DOHH2 (cell line): ENCODE data around the gene SOX8.

Source experiments
- H3F3A ChIP-seq: fragments of 200-600 bp; sonication (generic), shearing (Covaris generic); 2 replicates; pipeline ENCODE4 v1.6.0; 2016; ENCODE audit warnings: antibody characterized with exemption, mild to moderate bottlenecking; ENCODE audit not compliant: control insufficient read depth, insufficient read depth
- H3K27ac ChIP-seq: fragments of 200-600 bp; sonication (generic); 2 replicates; pipeline ENCODE4 v1.5.1; 2014; ENCODE audit warnings: low read depth, mild to moderate bottlenecking, low read length, moderate library complexity
- H3K27me3 ChIP-seq: fragments of 200-600 bp; sonication (generic); 2 replicates; pipeline ENCODE4 v1.6.1; 2014; ENCODE audit warnings: mild to moderate bottlenecking, low read length, mixed read lengths; ENCODE audit not compliant: control insufficient read depth
- H3K36me3 ChIP-seq: fragments of 200-600 bp; sonication (generic); 2 replicates; pipeline ENCODE4 v1.6.1; 2014; ENCODE audit warnings: mild to moderate bottlenecking, low read length, moderate library complexity, mixed read lengths; ENCODE audit not compliant: control insufficient read depth
- H3K4me1 ChIP-seq: fragments of 200-600 bp; sonication (generic); 2 replicates; pipeline ENCODE4 v1.6.1; 2014; ENCODE audit warnings: mild to moderate bottlenecking, low read length, mixed read lengths; ENCODE audit not compliant: control insufficient read depth
- H3K4me2 ChIP-seq: fragments of 200-600 bp; sonication (generic); 2 replicates; pipeline ENCODE4 v1.6.0; 2014; ENCODE audit warnings: mild to moderate bottlenecking, low read length, moderate library complexity
- H3K4me3 ChIP-seq: fragments of 200-600 bp; sonication (generic); 2 replicates; pipeline ENCODE4 v1.5.1; 2014; ENCODE audit warnings: mild to moderate bottlenecking, low read length, mixed read lengths
- H3K79me2 ChIP-seq: fragments of 200-600 bp; sonication (generic); 2 replicates; pipeline ENCODE4 v1.6.1; 2014; ENCODE audit warnings: mild to moderate bottlenecking, low read length, mixed read lengths; ENCODE audit not compliant: control insufficient read depth
- H3K9me2 ChIP-seq: fragments of 200-600 bp; sonication (generic); replicated peaks from 2 replicates; pipeline ENCODE4 v1.6.1; 2014; ENCODE audit warnings: mild to moderate bottlenecking, low read length, mixed read lengths; ENCODE audit not compliant: control insufficient read depth
- H3K9me3 ChIP-seq: fragments of 200-600 bp; sonication (generic); 2 replicates; pipeline ENCODE4 v1.6.1; 2014; ENCODE audit warnings: antibody characterized with exemption, low read length, mixed read lengths; ENCODE audit not compliant: control insufficient read depth, insufficient read depth
- H4K20me1 ChIP-seq: fragments of 200-600 bp; sonication (generic); 2 replicates; pipeline ENCODE4 v1.6.0; 2014; ENCODE audit warnings: low read depth, mild to moderate bottlenecking, antibody characterized with exemption, low read length, moderate library complexity; ENCODE audit not compliant: control insufficient read depth, insufficient read depth
- EZH2phosphoT487 ChIP-seq: fragments of 200-600 bp; sonication (generic); IDR thresholded peaks from 2 replicates; pipeline ENCODE4 v1.6.1; 2017; ENCODE audit warnings: borderline replicate concordance, mild to moderate bottlenecking, antibody characterized with exemption, low read length, moderate library complexity, mixed read lengths
- TF ChIP-seq, protein P1 (sequence below): fragments of 200-600 bp; sonication (generic); IDR thresholded peaks from one replicate; pipeline ENCODE4 v1.5.1; 2014; ENCODE audit warnings: antibody characterized with exemption, mild to moderate bottlenecking, low read depth, low read length; ENCODE audit not compliant: poor library complexity, severe bottlenecking

Gene SOX8

DNA sequence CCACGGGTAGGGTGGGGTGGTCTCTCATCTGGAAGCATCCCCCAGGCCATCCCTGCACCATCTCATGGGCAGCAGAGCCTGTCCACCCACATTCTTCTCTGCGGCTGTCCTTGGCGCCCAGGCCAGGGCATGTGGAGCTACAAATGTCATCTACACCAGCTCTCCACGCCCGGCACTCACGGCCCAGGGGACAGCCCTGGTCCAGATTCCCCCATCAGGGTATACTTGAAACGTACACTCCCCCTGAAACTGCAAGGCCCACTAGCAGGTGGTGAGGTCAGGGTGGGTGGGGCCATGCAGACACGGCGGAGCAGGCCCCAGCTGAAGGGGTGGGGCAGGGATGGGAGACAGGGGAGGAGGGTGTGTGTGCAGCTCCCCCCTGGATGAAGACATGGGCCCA is 3.2 kb upstream of the SOX8 start:
- no peaks in the 10 kb centered on the region for H3K27me3 ChIP-seq
- TF ChIP-seq, protein P1, sequence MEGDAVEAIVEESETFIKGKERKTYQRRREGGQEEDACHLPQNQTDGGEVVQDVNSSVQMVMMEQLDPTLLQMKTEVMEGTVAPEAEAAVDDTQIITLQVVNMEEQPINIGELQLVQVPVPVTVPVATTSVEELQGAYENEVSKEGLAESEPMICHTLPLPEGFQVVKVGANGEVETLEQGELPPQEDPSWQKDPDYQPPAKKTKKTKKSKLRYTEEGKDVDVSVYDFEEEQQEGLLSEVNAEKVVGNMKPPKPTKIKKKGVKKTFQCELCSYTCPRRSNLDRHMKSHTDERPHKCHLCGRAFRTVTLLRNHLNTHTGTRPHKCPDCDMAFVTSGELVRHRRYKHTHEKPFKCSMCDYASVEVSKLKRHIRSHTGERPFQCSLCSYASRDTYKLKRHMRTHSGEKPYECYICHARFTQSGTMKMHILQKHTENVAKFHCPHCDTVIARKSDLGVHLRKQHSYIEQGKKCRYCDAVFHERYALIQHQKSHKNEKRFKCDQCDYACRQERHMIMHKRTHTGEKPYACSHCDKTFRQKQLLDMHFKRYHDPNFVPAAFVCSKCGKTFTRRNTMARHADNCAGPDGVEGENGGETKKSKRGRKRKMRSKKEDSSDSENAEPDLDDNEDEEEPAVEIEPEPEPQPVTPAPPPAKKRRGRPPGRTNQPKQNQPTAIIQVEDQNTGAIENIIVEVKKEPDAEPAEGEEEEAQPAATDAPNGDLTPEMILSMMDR, result no peak
- no peak for TF ChIP-seq EZH2phosphoT487
- H3K36me3 ChIP-seq, result 0 out of 2 replicates have a peak, but pooled peaks cover 5% of the 10 kb centered on the region
- H3K4me1 ChIP-seq, result peaks cover 56% of the 10 kb centered on the region
- no peaks in the 10 kb centered on the region for H3K9me2 ChIP-seq
- 0 out of 2 replicates have a peak overlapping the region, but pooled peaks have one; percentile 5 for H3K4me2 ChIP-seq
- no peak overlapping the region for H3K4me3 ChIP-seq
- H3K79me2 ChIP-seq, result no peaks in the 10 kb centered on the region
- no peaks in the 10 kb centered on the region for H4K20me1 ChIP-seq
- no peak overlapping the region for H3K27ac ChIP-seq
- H3F3A ChIP-seq, result peaks cover 17% of the 10 kb centered on the region
- peaks cover 6% of the 10 kb centered on the region; the same call in 1 of the 2 replicates for H3K9me3 ChIP-seq

DNA sequence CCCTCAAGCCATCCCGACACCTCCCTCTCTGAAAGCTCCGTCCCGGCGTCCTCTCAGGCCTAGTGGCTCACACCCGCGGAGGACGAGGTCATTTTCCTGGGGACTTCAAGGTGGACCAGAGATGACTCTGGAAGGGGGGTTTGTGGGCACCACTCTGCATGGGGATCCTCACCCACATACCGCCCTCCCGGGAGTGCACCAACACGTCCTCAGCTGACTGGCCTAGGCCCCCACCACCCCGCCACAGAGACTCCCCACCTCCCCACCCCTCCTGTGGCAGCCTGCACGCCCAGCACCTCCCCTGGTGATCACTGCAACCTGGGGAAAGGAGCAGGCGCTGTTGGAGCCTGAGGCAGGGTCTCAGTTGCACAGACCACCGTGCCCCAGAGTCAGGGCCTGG is 2.4 kb upstream of the SOX8 start:
- H3K9me2 ChIP-seq, result no peaks in the 10 kb centered on the region
- peak overlapping the region; percentile 64 for H3K4me2 ChIP-seq
- H4K20me1 ChIP-seq, result no peaks in the 10 kb centered on the region
- 0 out of 2 replicates have a peak, but pooled peaks cover 5% of the 10 kb centered on the region for H3K36me3 ChIP-seq
- no peak for TF ChIP-seq EZH2phosphoT487
- TF ChIP-seq, protein P1, result no peak
- no peaks in the 10 kb centered on the region for H3K27me3 ChIP-seq
- no peaks in the 10 kb centered on the region for H3K79me2 ChIP-seq
- H3K4me3 ChIP-seq, result peak overlapping the region; percentile 68
- no peak overlapping the region; the same call in 1 of the 2 replicates for H3K27ac ChIP-seq
- peaks cover 6% of the 10 kb centered on the region; the same call in 1 of the 2 replicates for H3K9me3 ChIP-seq
- peaks cover 48% of the 10 kb centered on the region for H3K4me1 ChIP-seq
- H3F3A ChIP-seq, result peaks cover 11% of the 10 kb centered on the region

DNA sequence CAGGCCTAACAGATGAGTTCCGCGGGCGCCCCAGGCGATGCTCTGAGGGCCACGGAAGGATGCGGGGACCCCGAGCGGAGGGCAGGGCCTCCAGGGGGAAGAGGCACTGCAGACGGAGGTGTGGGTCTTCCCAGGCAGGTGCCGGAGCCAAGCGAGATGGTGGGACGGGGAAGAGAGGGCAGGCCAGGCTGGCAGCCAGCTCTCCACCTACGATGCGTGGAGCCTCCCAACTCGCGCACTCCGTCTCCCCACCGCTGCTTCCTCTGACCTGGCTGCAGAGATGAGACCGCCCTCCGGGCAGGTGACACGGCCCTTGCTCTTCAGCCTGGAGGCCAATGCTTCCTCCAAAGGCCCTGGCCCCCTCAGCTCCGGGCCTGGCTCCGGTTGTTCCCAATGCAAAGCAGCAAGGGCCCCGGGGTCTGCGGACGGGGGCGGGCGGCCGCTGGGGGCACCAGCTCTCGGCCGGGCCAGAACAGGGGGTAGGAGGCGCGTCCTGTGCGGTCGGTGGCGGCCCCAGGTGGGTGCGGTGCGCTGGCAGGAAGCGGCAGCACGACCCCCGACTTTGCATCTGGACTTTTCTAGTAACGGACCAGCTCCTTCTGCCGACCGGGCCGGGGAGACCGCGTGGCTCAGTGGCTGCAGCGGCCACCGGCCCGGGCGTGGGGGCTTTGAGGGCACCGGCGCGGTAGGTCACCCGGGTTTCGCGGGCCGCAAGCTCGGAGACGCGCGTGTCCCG is 1.5 kb upstream of the SOX8 start:
- TF ChIP-seq, protein P1, result peak; percentile 25
- no peak for TF ChIP-seq EZH2phosphoT487

More for the DNA sequence above, 1.5 kb upstream of the SOX8 start:
- Histone ChIP-seq H3K27ac (peak overlapping the region; percentile 51), H3K27me3 (no peaks in the 10 kb centered on the region), H3K4me3 (peak overlapping the region; percentile 68), H3K9me3 (peaks cover 6% of the 10 kb centered on the region; the same call in 1 of the 2 replicates), H3K4me2 (peak overlapping the region; percentile 64), H3K36me3 (0 out of 2 replicates have a peak, but pooled peaks cover 4% of the 10 kb centered on the region), H3K9me2 (no peaks in the 10 kb centered on the region), H3K79me2 (no peaks in the 10 kb centered on the region), H3K4me1 (peaks cover 39% of the 10 kb centered on the region), H4K20me1 (no peaks in the 10 kb centered on the region), H3F3A (peaks cover 3% of the 10 kb centered on the region; the same call in 1 of the 2 replicates)
